H1 (cell line): ENCODE results near the gene FOXP2. TPM values are rescaled to one million over a fixed set of nuclear protein-coding genes. Genes with fewer than 3 reads are reported as not detected.

Experiments
- CTCF ChIA-PET: fragments of 300-600 bp; sonication (Branson Sonifier 250); formaldehyde crosslinking; loops from one replicate; lab custom pipeline; 2021; ENCODE audit not compliant: partially characterized antibody; lab: Charles Lee
- POLR2A ChIA-PET: fragments of 300-600 bp; sonication (Branson Sonifier 250); formaldehyde crosslinking; loops from one replicate; lab custom pipeline; 2021; ENCODE audit warnings: inconsistent platforms; ENCODE audit not compliant: partially characterized antibody; lab: Charles Lee
- DNase-seq, 2 experiments: peaks; one replicate each; pipeline versions ENCODE4 v3.0.0 to v3.0.0-alpha.2; 2010 to 2022; ENCODE audit warnings: low spot score in 2 of 2, low read depth in 1 of 2, mixed read lengths in 1 of 2
- FAIRE-seq: peaks from 2 replicates; lab custom pipeline; 2011; peaks lifted over from hg19 to GRCh38; lab: Jason Lieb, UNC
- H2AFZ ChIP-seq: 2 replicates; pipeline ENCODE4 v1.8.1; 2012; ENCODE audit warnings: low read length, inconsistent platforms
- H2AK5ac ChIP-seq: 2 replicates; pipeline ENCODE4 v1.6.1; 2013; ENCODE audit warnings: low read depth, low read length
- H2BK120ac ChIP-seq: replicated peaks from 2 replicates; pipeline ENCODE3; 2013; ENCODE audit warnings: low read depth, low read length, inconsistent platforms
- H2BK12ac ChIP-seq: 2 replicates; pipeline ENCODE4 v1.6.1; 2013; ENCODE audit warnings: low read depth, low read length
- H2BK15ac ChIP-seq: 2 replicates; pipeline ENCODE4 v1.6.1; 2013; ENCODE audit warnings: low read length
- H2BK20ac ChIP-seq: 2 replicates; pipeline ENCODE4 v1.6.1; 2013; ENCODE audit warnings: low read length
- H2BK5ac ChIP-seq: 2 replicates; pipeline ENCODE4 v1.6.1; 2013; ENCODE audit warnings: low read depth, low read length
- H3K14ac ChIP-seq: 2 replicates; pipeline ENCODE4 v1.6.1; 2013; ENCODE audit warnings: inconsistent platforms; ENCODE audit not compliant: insufficient read length
- H3K18ac ChIP-seq: 2 replicates; pipeline ENCODE4 v1.6.1; 2013; ENCODE audit warnings: low read length; ENCODE audit errors: extremely low read depth
- H3K23ac ChIP-seq: 2 replicates; pipeline ENCODE4 v1.6.1; 2013; ENCODE audit warnings: inconsistent platforms; ENCODE audit not compliant: insufficient read length
- H3K23me2 ChIP-seq: 2 replicates; pipeline ENCODE4 v1.6.1; 2013; ENCODE audit warnings: low read depth, low read length
- H3K27ac ChIP-seq: 2 replicates; pipeline ENCODE4 v1.6.1; 2011; ENCODE audit warnings: low read depth, low read length, inconsistent platforms
- H3K27me3 ChIP-seq, 4 experiments: replicated peaks in 1 of 4; 1 replicate in 1 of 4; 2 replicates in 3 of 4; pipeline versions ENCODE4 v1.6.1 to v1.8.1; 2011 to 2013; ENCODE audit warnings: low read length in 3 of 4, mild to moderate bottlenecking in 3 of 4, inconsistent platforms in 2 of 4, mixed read lengths in 2 of 4, moderate library complexity in 1 of 4; ENCODE audit not compliant: control insufficient read depth in 3 of 4, insufficient read depth in 3 of 4; ENCODE audit errors: extremely low read depth in 1 of 4
- H3K36me3 ChIP-seq, 4 experiments: 2 replicates each; pipeline versions ENCODE4 v1.6.1 to v1.8.1; 2011 to 2013; ENCODE audit warnings: mild to moderate bottlenecking in 4 of 4, low read length in 3 of 4, moderate library complexity in 2 of 4, control low read depth in 1 of 4, inconsistent platforms in 1 of 4; ENCODE audit not compliant: insufficient read depth in 4 of 4, control insufficient read depth in 2 of 4
- H3K4ac ChIP-seq: replicated peaks from 2 replicates; pipeline ENCODE3; 2013; ENCODE audit warnings: low read length, low read depth, mixed read lengths, inconsistent platforms; ENCODE audit not compliant: insufficient read length
- H3K4me1 ChIP-seq, 4 experiments: replicated peaks in 1 of 4; 1 replicate in 1 of 4; 2 replicates in 3 of 4; pipeline versions ENCODE4 v1.6.1 to v1.8.1; 2011 to 2013; ENCODE audit warnings: low read length in 3 of 4, inconsistent platforms in 2 of 4, mixed read lengths in 1 of 4; ENCODE audit not compliant: insufficient read depth in 4 of 4, control insufficient read depth in 3 of 4
- H3K4me2 ChIP-seq, 2 experiments: 2 replicates each; pipeline versions ENCODE4 v1.6.1 to v1.8.1; 2011 to 2013; ENCODE audit warnings: low read depth in 2 of 2, low read length in 2 of 2, control low read depth in 1 of 2, inconsistent platforms in 1 of 2, mild to moderate bottlenecking in 1 of 2; ENCODE audit not compliant: insufficient read depth in 1 of 2
- H3K4me3 ChIP-seq, 4 experiments: fragments of 200-600, 300-600 bp in 1 of 4; sonication (generic), shearing (Covaris generic), sonication (Bioruptor Twin) in 1 of 4; 2 replicates each; pipeline versions ENCODE4 v1.5.1 to v1.8.1; 2011 to 2016; ENCODE audit warnings: low read length in 4 of 4, low read depth in 3 of 4, control low read depth in 2 of 4, inconsistent platforms in 2 of 4, mild to moderate bottlenecking in 2 of 4, mixed read lengths in 1 of 4, moderate library complexity in 1 of 4; ENCODE audit not compliant: insufficient read depth in 2 of 4; ENCODE audit errors: extremely low read depth in 1 of 4
- H3K56ac ChIP-seq: replicated peaks from 2 replicates; pipeline ENCODE3; 2013; ENCODE audit warnings: low read depth, mild to moderate bottlenecking, mixed read lengths, low read length, inconsistent platforms; ENCODE audit not compliant: insufficient read length
- H3K79me1 ChIP-seq: 2 replicates; pipeline ENCODE4 v1.6.1; 2013; ENCODE audit warnings: low read depth, low read length, control low read depth
- H3K79me2 ChIP-seq, 2 experiments: 2 replicates each; pipeline versions ENCODE4 v1.6.1 to v1.8.1; 2012 to 2013; ENCODE audit warnings: low read length in 2 of 2, mild to moderate bottlenecking in 2 of 2, inconsistent platforms in 1 of 2; ENCODE audit not compliant: insufficient read depth in 2 of 2, control insufficient read depth in 1 of 2
- H3K9ac ChIP-seq, 4 experiments: replicated peaks in 1 of 4; 1 replicate in 1 of 4; 2 replicates in 3 of 4; pipeline versions ENCODE4 v1.6.1 to v1.8.1; 2011 to 2013; ENCODE audit warnings: low read depth in 3 of 4, low read length in 3 of 4, control low read depth in 2 of 4, mild to moderate bottlenecking in 2 of 4, moderate library complexity in 2 of 4, inconsistent platforms in 1 of 4; ENCODE audit errors: extremely low read depth in 1 of 4
- H3K9me3 ChIP-seq, 2 experiments: 2 replicates each; pipeline versions ENCODE4 v1.6.1 to v1.8.1; 2012 to 2013; ENCODE audit warnings: mild to moderate bottlenecking in 2 of 2, moderate library complexity in 2 of 2, control low read depth in 1 of 2, inconsistent platforms in 1 of 2, low read depth in 1 of 2, low read length in 1 of 2, mixed read lengths in 1 of 2; ENCODE audit not compliant: insufficient read depth in 2 of 2
- H4K20me1 ChIP-seq, 2 experiments: replicated peaks in 1 of 2; 2 replicates each; pipeline versions ENCODE3 to v1.8.1; 2011 to 2013; ENCODE audit warnings: inconsistent platforms in 2 of 2, low read length in 2 of 2, mild to moderate bottlenecking in 1 of 2; ENCODE audit not compliant: insufficient read depth in 2 of 2, control insufficient read depth in 1 of 2
- H4K5ac ChIP-seq: 2 replicates; pipeline ENCODE4 v1.6.1; 2013; ENCODE audit warnings: low read length, low read depth, mixed read lengths, inconsistent platforms; ENCODE audit not compliant: insufficient read length
- H4K8ac ChIP-seq: 2 replicates; pipeline ENCODE4 v1.8.0; 2013; ENCODE audit warnings: mild to moderate bottlenecking, moderate library complexity, low read length, inconsistent platforms; ENCODE audit not compliant: insufficient read depth; ENCODE audit errors: extremely low read depth
- H4K91ac ChIP-seq: replicated peaks from 2 replicates; pipeline ENCODE3; 2013; ENCODE audit warnings: low read length, mixed read lengths, inconsistent platforms; ENCODE audit not compliant: insufficient read length
- SP4 ChIP-seq: IDR thresholded peaks from 2 replicates; pipeline ENCODE4 v1.6.1; 2012; ENCODE audit warnings: low read length, inconsistent platforms
- polyA plus RNA-seq, 7 experiments: library from polyadenylated mRNA; depleted of rRNA in 3 of 7; stranded (reverse) in 5 of 7; unstranded in 2 of 7; fragments of >200 nt in 5 of 7; fragments of 200-250 nt in 2 of 7; gene quantifications; 1 replicate in 5 of 7; 2 replicates in 1 of 7; 4 replicates in 1 of 7; pipeline versions ENCODE4 v1.2.1 to v1.2.3, GENCODE V29; 2011 to 2013; ENCODE audit warnings: missing spikeins in 2 of 7, mixed read lengths in 2 of 7
- total RNA-seq: library from RNA; stranded (reverse); fragmentation: NEBNext Ultra II Directional; extraction: Animal tissue kit (Norgen Biotek cat#: 25700); gene quantifications from 2 replicates; pipeline ENCODE4 v1.2.1, GENCODE V29; 2021

The FOXP2 gene
- total and polyA plus RNA-seq, 2 of the 8 experiments (the other 6 are each of a cell fraction or from before 2014, with no cell fraction given): 0.09 to 0.43 TPM

DNA sequence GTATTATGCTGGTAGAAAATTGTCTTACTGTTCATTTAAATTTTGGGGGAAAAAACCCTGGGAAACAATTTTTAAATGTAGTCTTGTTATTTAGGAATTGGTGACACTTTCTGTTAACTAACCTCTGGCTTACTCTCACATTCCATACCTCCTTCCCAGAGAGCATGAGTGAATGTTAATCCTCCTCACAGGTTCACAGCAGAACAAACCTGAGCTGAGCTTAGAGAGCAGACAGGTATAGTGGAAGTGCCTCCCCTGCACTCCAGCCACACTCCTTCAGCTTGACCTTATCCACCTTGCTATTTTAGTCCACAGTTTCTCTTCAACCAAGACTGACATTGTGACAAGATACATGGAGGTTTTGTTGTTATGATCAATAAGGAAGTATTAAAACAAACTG is 235.9 kb downstream of the FOXP2 start:
- no peak overlapping the region for H4K5ac ChIP-seq
- no peak overlapping the region for H3K9ac ChIP-seq
- no peak overlapping the region for H2BK5ac ChIP-seq
- no peak overlapping the region for H3K4ac ChIP-seq
- no peak overlapping the region for H2BK15ac ChIP-seq
- peaks cover 0 to 5% (median 3%) of the 10 kb centered on the region in 4 experiments; a peak in 3 of 7 replicates for H3K4me1 ChIP-seq
- H2AFZ ChIP-seq: no peak overlapping the region
- no peaks in the 10 kb centered on the region for H3K23me2 ChIP-seq
- H2BK120ac ChIP-seq: no peak overlapping the region
- H3K56ac ChIP-seq: no peak overlapping the region
- no peaks in the 10 kb centered on the region for H3K9me3 ChIP-seq
- ChIA-PET CTCF (no interaction called here), POLR2A (no interaction called here)
- no peak for TF ChIP-seq SP4
- no peak for DNase-seq
- H3K27ac ChIP-seq: no peak overlapping the region
- no peaks in the 10 kb centered on the region for H3K27me3 ChIP-seq
- no peak overlapping the region for H3K14ac ChIP-seq
- H4K91ac ChIP-seq: no peak overlapping the region
- no peaks in the 10 kb centered on the region for H3K79me1 ChIP-seq
- no peak overlapping the region for H2BK12ac ChIP-seq
- FAIRE-seq: peak; percentile 76
- H2BK20ac ChIP-seq: no peak overlapping the region
- no peak overlapping the region for H4K8ac ChIP-seq
- no peaks in the 10 kb centered on the region for H3K36me3 ChIP-seq
- no peak overlapping the region for H3K4me3 ChIP-seq
- H2AK5ac ChIP-seq: no peak overlapping the region
- H3K18ac ChIP-seq: no peak overlapping the region
- H3K23ac ChIP-seq: no peak overlapping the region
- no peaks in the 10 kb centered on the region for H3K79me2 ChIP-seq
- no peaks in the 10 kb centered on the region for H4K20me1 ChIP-seq
- H3K4me2 ChIP-seq: no peak overlapping the region
